Stimulated activated CD8-positive, alpha-beta memory T cell treated with anti-CD3 and anti-CD28 coated beads, Interleukin-7, amount 100 ng/mL, for 48 hours (primary cell): ENCODE measurements around the gene C16orf89.
"Not testable (repeated sequence)": the region's sequence is repeated elsewhere in the genome, so short reads cannot be mapped to it uniquely, and the experiment has no call there.

ENCODE experiments used
- DNase-seq, 2 donors: peaks; one replicate each; pipeline ENCODE4 v3.0.0-alpha.2; 2020; ENCODE audit warnings: low read depth in 1 of 2; ENCODE audit errors: extremely low read depth in 1 of 2

C16orf89 gene

GRCh38 chr16:5084802-5085201 is 19.0 kb upstream of the C16orf89 start:
- peak; percentile 9 to 30 for DNase-seq

DNA sequence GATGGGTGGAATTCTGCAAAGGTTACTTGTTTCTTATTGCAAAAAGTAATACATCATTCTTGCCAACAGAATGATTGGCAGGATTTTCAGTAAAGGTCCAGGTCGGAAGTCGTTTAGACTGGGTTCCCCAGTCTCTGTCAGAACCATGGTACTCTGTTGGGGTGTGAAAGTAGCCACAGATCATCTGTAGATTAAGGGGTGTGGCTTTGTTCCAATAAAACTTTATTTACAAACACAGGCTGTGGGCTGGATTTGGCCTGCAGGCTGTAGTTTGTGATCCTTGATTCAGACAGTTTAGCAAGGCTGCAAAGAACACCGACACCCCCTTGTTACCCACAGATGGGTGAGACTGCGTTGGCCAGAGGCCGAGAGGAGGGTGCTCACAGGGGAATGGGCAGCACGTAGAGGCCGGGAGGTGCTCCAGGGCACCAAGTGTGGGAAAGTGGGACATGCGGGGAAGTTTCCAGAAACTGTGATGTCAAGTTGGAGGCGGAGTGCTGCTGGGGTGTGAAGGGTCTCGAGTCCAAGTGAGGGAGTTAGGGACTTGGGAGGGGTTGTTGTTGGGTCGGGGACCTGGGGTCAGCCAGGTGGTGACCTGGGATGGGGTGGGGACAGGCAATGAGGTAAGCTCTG is 18.5 kb upstream of the C16orf89 start:
- DNase-seq = not testable (repeated sequence)

DNA sequence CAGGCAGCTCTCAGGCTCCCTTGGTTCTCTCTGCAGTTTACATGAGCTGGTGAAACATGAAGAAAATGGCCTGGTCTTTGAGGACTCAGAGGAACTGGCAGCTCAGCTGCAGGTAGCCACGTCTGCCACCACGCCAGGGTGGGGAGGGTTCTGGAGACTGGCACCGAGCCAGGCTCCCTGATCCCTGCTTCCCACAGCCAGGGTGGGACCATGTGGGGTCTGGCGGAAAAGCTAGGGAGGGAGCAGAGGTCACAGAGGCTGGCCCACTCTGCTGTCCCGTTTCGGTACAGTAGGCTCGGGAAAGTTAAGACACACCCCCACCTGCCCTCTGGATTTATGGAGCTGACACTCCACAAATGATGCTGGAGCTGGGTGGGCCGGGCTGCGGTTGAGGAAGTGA is 17.9 kb upstream of the C16orf89 start:
- not testable (repeated sequence) for DNase-seq

DNA sequence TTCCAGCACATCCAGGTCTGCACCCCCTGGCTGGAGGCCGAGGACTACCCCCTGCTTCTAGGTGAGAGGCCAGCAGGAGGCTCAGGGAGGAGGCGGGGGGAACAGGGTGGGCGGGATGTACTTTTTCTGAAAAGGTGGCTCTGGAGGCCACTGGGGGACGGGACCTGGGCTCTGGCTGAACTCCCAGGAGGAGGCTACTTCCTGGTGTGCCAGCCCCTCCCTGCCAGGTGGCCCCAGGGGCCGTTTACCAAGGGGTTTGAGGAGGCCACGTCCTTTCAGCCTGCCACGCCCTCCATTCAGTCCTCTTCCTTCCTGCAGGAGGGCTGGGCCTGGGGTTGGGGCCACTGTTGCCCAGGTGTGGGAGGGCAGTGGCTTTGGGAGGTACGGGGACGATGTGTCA is 15.2 kb upstream of the C16orf89 start:
- not testable (repeated sequence) for DNase-seq

GRCh38 chr16:5080461-5080860 is 14.7 kb upstream of the C16orf89 start:
- not testable (repeated sequence) for DNase-seq

DNA sequence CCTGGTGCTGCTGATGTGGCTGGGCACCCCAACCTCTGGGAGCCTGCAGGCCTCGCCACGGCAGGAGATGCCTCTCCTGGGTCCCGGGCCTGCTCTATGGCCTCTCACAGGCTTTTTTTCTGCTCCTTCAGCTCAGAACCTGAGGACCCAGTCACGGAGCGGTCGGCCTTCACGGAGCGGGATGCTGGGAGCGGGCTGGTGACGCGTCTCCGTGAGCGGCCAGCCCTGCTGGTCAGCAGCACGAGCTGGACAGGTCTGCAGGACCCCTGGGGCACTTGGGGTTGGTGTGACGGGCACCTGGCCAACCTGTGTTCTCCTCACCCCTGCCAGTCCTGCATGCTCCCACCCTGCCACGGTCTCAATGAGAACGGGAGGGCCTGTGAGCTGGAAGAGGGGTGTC is 12.9 kb upstream of the C16orf89 start:
- DNase-seq = no peak

GRCh38 chr16:5077304-5077703 is 11.5 kb upstream of the C16orf89 start:
- DNase-seq = no peak

DNA sequence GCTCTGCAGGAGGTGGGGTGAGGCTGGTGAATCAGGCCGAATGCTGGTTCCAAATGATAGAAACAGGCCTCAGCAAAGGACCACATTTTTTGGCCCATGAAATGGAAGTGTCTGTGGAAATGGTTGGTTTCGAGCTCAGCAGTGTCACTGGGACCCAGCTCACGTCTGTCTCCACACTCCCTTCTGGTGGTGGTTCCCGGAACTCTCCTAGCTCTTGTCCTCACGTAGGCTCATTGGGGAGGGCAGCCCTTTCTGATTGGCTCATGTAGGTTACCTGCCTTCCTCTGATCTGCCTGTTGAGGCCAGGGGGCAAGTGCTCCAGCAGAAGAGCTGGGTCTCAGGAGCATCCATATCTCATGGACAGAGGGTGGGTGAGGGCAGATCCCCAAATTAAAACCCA is 9.9 kb upstream of the C16orf89 start:
- DNase-seq = no peak

- not testable (repeated sequence) for DNase-seq
Measured at GRCh38 chr16:5073771-5074170, 8.0 kb upstream of the C16orf89 start.

GRCh38 chr16:5073279-5073629 is 7.5 kb upstream of the C16orf89 start:
- DNase-seq = no peak

- no peak for DNase-seq
Measured at GRCh38 chr16:5072334-5073278, 6.8 kb upstream of the C16orf89 start.

DNA sequence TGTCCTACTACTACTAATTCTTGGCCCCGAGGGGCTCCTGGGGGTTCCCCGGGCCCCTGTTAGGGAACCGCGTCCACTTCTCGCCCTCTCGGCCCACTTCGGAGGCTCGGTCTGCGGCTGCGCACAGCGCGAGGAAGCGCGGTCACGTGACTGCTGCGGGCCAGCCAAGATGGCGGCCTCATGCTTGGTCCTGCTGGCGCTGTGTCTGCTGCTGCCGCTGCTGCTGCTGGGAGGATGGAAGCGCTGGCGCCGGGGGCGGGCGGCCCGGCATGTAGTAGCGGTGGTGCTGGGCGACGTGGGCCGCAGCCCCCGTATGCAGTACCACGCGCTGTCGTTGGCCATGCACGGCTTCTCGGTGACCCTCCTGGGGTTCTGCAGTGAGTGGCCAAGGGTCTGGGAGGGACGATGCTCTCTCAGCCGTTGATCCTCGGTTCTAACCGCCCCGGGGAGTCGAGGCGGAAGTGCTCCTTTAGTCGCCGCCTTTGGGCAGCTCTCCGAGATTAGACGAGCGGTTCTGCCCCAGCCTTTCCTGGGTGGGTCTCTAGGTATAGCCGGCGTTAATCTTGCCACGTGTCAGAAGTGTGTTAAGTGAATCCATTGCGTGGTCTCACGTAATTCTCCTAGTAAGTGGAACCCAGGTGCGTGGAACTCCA is 6.1 kb upstream of the C16orf89 start, which contains the start of gene ALG1:
Gene ALG1 (plus strand): TSS at position 163 of the 653 bp plus-strand sequence. CDS start 7 bp downstream, at position 170.
- peak; percentile 75 to 80 for DNase-seq

GRCh38 chr16:5071341-5071680 is 5.6 kb upstream of the C16orf89 start:
- DNase-seq = no peak

GRCh38 chr16:5070431-5071186 is 4.9 kb upstream of the C16orf89 start:
- no peak for DNase-seq

- DNase-seq = no peak
Measured at GRCh38 chr16:5069854-5070253, 4.1 kb upstream of the C16orf89 start.

DNA sequence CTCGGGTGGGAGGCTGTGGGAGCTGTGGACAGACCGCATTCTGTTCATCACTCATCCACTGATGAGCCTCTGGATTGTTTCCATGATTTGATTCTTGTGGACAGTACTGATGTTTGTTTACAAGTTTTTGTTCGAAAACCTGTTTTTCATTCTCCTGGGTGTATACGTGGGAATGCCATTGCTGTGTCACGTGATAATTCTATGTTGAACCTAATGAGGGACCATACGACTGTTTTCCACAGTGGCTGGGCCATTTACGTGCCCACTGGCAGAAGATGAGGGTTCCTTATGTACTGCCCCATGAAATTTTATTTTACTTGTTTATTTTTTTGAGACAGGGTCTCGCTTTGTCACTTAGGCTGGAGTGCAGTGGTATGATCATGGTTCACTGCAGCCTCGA is 3.3 kb upstream of the C16orf89 start:
- DNase-seq = no peak

DNA sequence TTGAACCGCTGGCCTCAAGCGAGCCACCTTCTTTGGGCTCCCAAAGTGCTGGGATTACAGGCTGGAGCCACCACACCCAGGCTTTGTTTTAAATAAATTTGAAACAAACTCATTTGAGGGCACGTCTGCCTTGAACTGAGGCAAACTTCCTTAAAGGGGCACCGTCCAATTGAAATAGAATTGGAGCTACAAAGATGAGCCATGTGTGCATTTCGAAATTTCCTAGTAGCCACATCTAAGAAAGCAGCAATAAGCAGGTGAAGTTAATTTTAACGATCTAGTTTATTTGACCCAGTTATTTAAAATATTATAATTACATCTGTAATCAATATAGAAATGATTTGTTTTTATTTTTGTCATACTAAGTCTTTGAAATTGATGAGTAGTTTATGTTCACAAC is 755 bp upstream of the C16orf89 start:
- no peak for DNase-seq

GRCh38 chr16:5065326-5065725 is 430 bp downstream of the C16orf89 start:
- no peak for DNase-seq

GRCh38 chr16:5064915-5065314 is 841 bp downstream of the C16orf89 start:
- DNase-seq = no peak

GRCh38 chr16:5062790-5063765 is 2.7 kb downstream of the C16orf89 start:
- DNase-seq = no peak
